ENCODE results near the gene PEX5. TPM values are rescaled to one million over a fixed set of nuclear protein-coding genes. Genes with fewer than 3 reads are reported as not detected.

The PEX5 gene
- total and polyA plus RNA-seq, 2 of the 8 experiments (the other 6 are each of a cell fraction or from before 2014, with no cell fraction given) = 16.8 to 50.5 TPM

- 81% methylated on average over 3 of the region's 3 CpGs; no CpG with 5 or more reads in 1 of the 2 experiments for WGBS, 2 experiments (ENCODE audit: extremely low coverage in 1 of 2, insufficient coverage in 1 of 2, insufficient read length in 1 of 2, insufficient replicate concordance in 2 of 2, low coverage in 1 of 2, low lambda C conversion rate in 2 of 2, missing lambda C conversion rate in 1 of 2)
- no peak overlapping the region for H2BK5ac ChIP-seq (ENCODE audit: low read depth, low read length)
- no peak for DNase-seq (ENCODE audit: low read depth in 1 of 2, low spot score in 2 of 2)
- H3K79me2 ChIP-seq (ENCODE audit: control insufficient read depth in 1 of 2, insufficient read depth in 2 of 2, low read length in 2 of 2) = no peaks in the 10 kb centered on the region
- no peak overlapping the region for H3K56ac ChIP-seq (replicated peaks; ENCODE audit: insufficient read length, low read depth, low read length)
- peaks cover 14 to 20% of the 10 kb centered on the region in 2 experiments for H3K9me3 ChIP-seq (ENCODE audit: insufficient read depth in 2 of 2, low read depth in 1 of 2, low read length in 1 of 2)
- H3K18ac ChIP-seq (ENCODE audit: extremely low read depth, low read length) = no peak overlapping the region
- no peaks in the 10 kb centered on the region for H3K4me1 ChIP-seq (replicated peaks in 1 of 4; ENCODE audit: control insufficient read depth in 3 of 4, insufficient read depth in 4 of 4, low read length in 3 of 4)
- TF ChIP-seq CEBPB (IDR thresholded peaks at IDR 0.05; ENCODE audit: low read depth, low read length) = no peak
- no peak for TF ChIP-seq BRCA1 (IDR thresholded peaks at IDR 0.05; ENCODE audit: low read depth, low read length)
- TF ChIP-seq MAFK (IDR thresholded peaks at IDR 0.05; ENCODE audit: low read depth, low read length) = no peak
- TF ChIP-seq FOSL1 (IDR thresholded peaks at IDR 0.05; ENCODE audit: insufficient read depth, low read depth, low read length) = no peak
- TF ChIP-seq SRF (IDR thresholded peaks at IDR 0.05; ENCODE audit: low read depth, low read length) = no peak
- TF ChIP-seq CBX8 (IDR thresholded peaks at IDR 0.05; ENCODE audit: borderline replicate concordance, low read depth, low read length) = no peak
- TF ChIP-seq GABPA (IDR thresholded peaks at IDR 0.05; ENCODE audit: borderline replicate concordance, insufficient read depth, low read length) = no peak
- TF ChIP-seq EGR1 (IDR thresholded peaks at IDR 0.05; ENCODE audit: borderline replicate concordance, low read depth, low read length) = no peak
- TF ChIP-seq USF2 (IDR thresholded peaks at IDR 0.05; ENCODE audit: low read length) = no peak
- no peak for TF ChIP-seq NANOG (IDR thresholded peaks at IDR 0.05; ENCODE audit: insufficient read depth, low read depth, low read length, poor library complexity, severe bottlenecking)
- TF ChIP-seq GTF2F1 (IDR thresholded peaks at IDR 0.05; ENCODE audit: borderline replicate concordance, low read depth, low read length) = no peak
- no peak for TF ChIP-seq POU5F1 (IDR thresholded peaks at IDR 0.05; ENCODE audit: low read depth, low read length)
- TF ChIP-seq SIX5 (IDR thresholded peaks at IDR 0.05; ENCODE audit: low read depth, low read length) = no peak
- no peak overlapping the region for H3K4me2 ChIP-seq (ENCODE audit: insufficient read depth in 1 of 2, low read depth in 2 of 2, low read length in 2 of 2)
- H2AK5ac ChIP-seq (ENCODE audit: low read depth, low read length) = no peak overlapping the region
- no peak overlapping the region for H2AFZ ChIP-seq (ENCODE audit: low read length)
- no peak overlapping the region for H2BK120ac ChIP-seq (replicated peaks; ENCODE audit: low read depth, low read length)
- H3K4me3 ChIP-seq (ENCODE audit: extremely low read depth in 1 of 4, insufficient read depth in 2 of 4, low read depth in 3 of 4, low read length in 4 of 4) = no peak overlapping the region
- H3K23me2 ChIP-seq (ENCODE audit: low read depth, low read length) = no peaks in the 10 kb centered on the region; the same call in 1 of the 2 replicates
- CTCF ChIA-PET (ENCODE audit: partially characterized antibody) = interaction anchor here (0.8 kb wide), 1 partner anchor 44 kb away, joined by 3 read pairs; no protein-coding TSS in a partner anchor
- H3K14ac ChIP-seq (ENCODE audit: insufficient read length) = no peak overlapping the region
- H3K23ac ChIP-seq (ENCODE audit: insufficient read length) = no peak overlapping the region
- no peak overlapping the region for H4K91ac ChIP-seq (replicated peaks; ENCODE audit: insufficient read length, low read length)
- no peak overlapping the region for H3K4ac ChIP-seq (replicated peaks; ENCODE audit: insufficient read length, low read depth, low read length)
- H3K27ac ChIP-seq (ENCODE audit: low read depth, low read length) = no peak overlapping the region
- H4K8ac ChIP-seq (ENCODE audit: extremely low read depth, insufficient read depth, low read length) = no peak overlapping the region
- no peak overlapping the region for H2BK12ac ChIP-seq (ENCODE audit: low read depth, low read length)
- POLR2A ChIA-PET (ENCODE audit: partially characterized antibody) = no interaction called here
- H2BK15ac ChIP-seq (ENCODE audit: low read length) = no peak overlapping the region
- no peaks in the 10 kb centered on the region for H3K79me1 ChIP-seq (ENCODE audit: low read depth, low read length)
- no peaks in the 10 kb centered on the region for H3K27me3 ChIP-seq (replicated peaks in 1 of 4; ENCODE audit: control insufficient read depth in 3 of 4, extremely low read depth in 1 of 4, insufficient read depth in 3 of 4, low read length in 3 of 4)
- no peak overlapping the region for H2BK20ac ChIP-seq (ENCODE audit: low read length)
- no peak overlapping the region for H3K9ac ChIP-seq (replicated peaks in 1 of 4; ENCODE audit: extremely low read depth in 1 of 4, low read depth in 3 of 4, low read length in 3 of 4)
- FAIRE-seq = no peak
- H4K5ac ChIP-seq (ENCODE audit: insufficient read length, low read depth, low read length) = no peak overlapping the region
- H3K36me3 ChIP-seq (ENCODE audit: control insufficient read depth in 2 of 4, insufficient read depth in 4 of 4, low read length in 3 of 4) = peaks cover 23 to 75% (median 64%) of the 10 kb centered on the region in 4 experiments
- H4K20me1 ChIP-seq (replicated peaks in 1 of 2; ENCODE audit: control insufficient read depth in 1 of 2, insufficient read depth in 2 of 2, low read length in 2 of 2) = no peaks in the 10 kb centered on the region
Observed at GRCh38 chr12:7206691-7207090, 17.2 kb downstream of the PEX5 start.
